PC-3 (cell line): ENCODE data around the gene GPR143. TPM values are rescaled to one million over a fixed set of nuclear protein-coding genes. Genes with fewer than 3 reads are reported as not detected.

Source experiments
- ATAC-seq: fragments of 200-7000 bp; cut with Tn5 transposase; 2 replicates; pipeline ENCODE4 v1.9.1; 2020; ENCODE audit warnings: mild to moderate bottlenecking, moderate library complexity
- BruUV-seq: library from RNA; stranded (reverse); fragments of 400-500 nt; replicated peaks from 2 replicates; lab custom pipeline; 2021; lab: Mats Ljungman, UMichigan
- CTCF ChIA-PET: fragments of 300-600 bp; sonication (Branson Sonifier 250); formaldehyde crosslinking; loops from one replicate; lab custom pipeline; 2022; ENCODE audit warnings: antibody characterized with exemption; lab: Charles Lee
- POLR2A ChIA-PET: fragments of 300-600 bp; sonication (Branson Sonifier 250); formaldehyde crosslinking; loops from one replicate; lab custom pipeline; 2022; ENCODE audit warnings: antibody characterized with exemption; ENCODE audit not compliant: unreplicated experiment; lab: Charles Lee
- DNase-seq: peaks from one replicate; pipeline ENCODE4 v3.0.0-alpha.2; 2015
- H2AFZ ChIP-seq: fragments of 300-600 bp; sonication (generic); 2 replicates; pipeline ENCODE4 v1.6.0; 2016; ENCODE audit warnings: antibody characterized with exemption, low read length
- H3F3A ChIP-seq: fragments of 300-600 bp; sonication (generic); one replicate; pipeline ENCODE4 v1.6.0; 2017; ENCODE audit warnings: antibody characterized with exemption, low read length, control low read depth, mild to moderate bottlenecking; ENCODE audit not compliant: unreplicated experiment
- H3K27ac ChIP-seq: fragments of 300-600 bp; sonication (generic); 2 replicates; pipeline ENCODE4 v1.5.1; 2016; ENCODE audit warnings: mild to moderate bottlenecking, low read length
- H3K27me3 ChIP-seq: fragments of 300-600 bp; sonication (generic); 2 replicates; pipeline ENCODE4 v1.6.1; 2016; ENCODE audit warnings: low read length, mixed read lengths
- H3K36me3 ChIP-seq: fragments of 300-600 bp; sonication (generic); 2 replicates; pipeline ENCODE4 v1.6.1; 2016; ENCODE audit warnings: low read depth, mixed run types, low read length, mixed read lengths
- H3K4me1 ChIP-seq: fragments of 300-600 bp; sonication (generic); 2 replicates; pipeline ENCODE4 v1.5.1; 2016; ENCODE audit warnings: low read length; ENCODE audit not compliant: insufficient read depth
- H3K4me2 ChIP-seq: fragments of 300-600 bp; sonication (generic); 2 replicates; pipeline ENCODE4 v1.6.0; 2016; ENCODE audit warnings: low read length
- H3K4me3 ChIP-seq: fragments of 300-600 bp; sonication (generic); 2 replicates; pipeline ENCODE4 v1.5.1; 2016; ENCODE audit warnings: mild to moderate bottlenecking, low read length, mixed read lengths
- H3K79me2 ChIP-seq: fragments of 300-600 bp; sonication (generic); 2 replicates; pipeline ENCODE4 v1.6.1; 2017; ENCODE audit warnings: low read length, mixed read lengths
- H3K9ac ChIP-seq: fragments of 300-600 bp; sonication (generic); 2 replicates; pipeline ENCODE4 v1.6.0; 2016; ENCODE audit warnings: mild to moderate bottlenecking, low read length
- H3K9me2 ChIP-seq: fragments of 300-600 bp; sonication (generic); replicated peaks from 2 replicates; pipeline ENCODE4 v1.6.1; 2016; ENCODE audit warnings: mixed run types, low read length, mixed read lengths
- H3K9me3 ChIP-seq: fragments of 300-600 bp; sonication (generic); 2 replicates; pipeline ENCODE4 v1.6.1; 2016; ENCODE audit warnings: low read length, mixed read lengths
- H4K20me1 ChIP-seq: fragments of 300-600 bp; sonication (generic); 2 replicates; pipeline ENCODE4 v1.6.1; 2016; ENCODE audit warnings: low read length, mixed read lengths
- CTCF ChIP-seq: fragments of 300-600 bp; sonication (generic); conservative IDR thresholded peaks from 2 replicates; pipeline ENCODE4 v1.5.1; 2017; ENCODE audit warnings: antibody characterized with exemption, low read depth, mild to moderate bottlenecking, low read length
- EZH2 ChIP-seq: fragments of 300-600 bp; sonication (generic); IDR thresholded peaks from one replicate; pipeline ENCODE4 v1.6.1; 2017; ENCODE audit warnings: antibody characterized with exemption, mild to moderate bottlenecking, low read length; ENCODE audit not compliant: unreplicated experiment
- EZH2phosphoT487 ChIP-seq: fragments of 300-600 bp; sonication (generic); IDR thresholded peaks from 2 replicates; pipeline ENCODE4 v1.6.1; 2018; ENCODE audit warnings: mild to moderate bottlenecking, antibody characterized with exemption, low read length, borderline replicate concordance
- intact Hi-C: fragments of 100-400 bp; cut with micrococcal nuclease; formaldehyde crosslinking; loops from 2 replicates; pipeline ENCODE4 v1.9.0; 2023
- total RNA-seq: library from RNA; depleted of rRNA; stranded (reverse); fragments of >200 nt; gene quantifications from 2 replicates; pipeline ENCODE4 v1.2.3, GENCODE V29; 2014

GPR143 gene
- total RNA-seq, 1 experiment from 2014 or later = 0.47 TPM

GRCh38 chrX:9758021-9758638 lies 7.5 kb downstream of the GPR143 start:
- Histone ChIP-seq H2AFZ (no peak overlapping the region), H3K9ac (no peak overlapping the region), H3K79me2 (no peaks in the 10 kb centered on the region), H3K4me1 (no peaks in the 10 kb centered on the region), H3K36me3 (no peaks in the 10 kb centered on the region), H3K27me3 (no peaks in the 10 kb centered on the region), H3K9me3 (no peaks in the 10 kb centered on the region), H3K4me2 (no peak overlapping the region), H4K20me1 (no peaks in the 10 kb centered on the region), H3K27ac (no peak overlapping the region), H3F3A (no peaks in the 10 kb centered on the region), H3K9me2 (no peaks in the 10 kb centered on the region), H3K4me3 (no peak overlapping the region)
- no TSS peak for BruUV-seq
- TF ChIP-seq CTCF (no peak), EZH2phosphoT487 (no peak), EZH2 (no peak)
- ChIA-PET POLR2A (no interaction called here), CTCF (no interaction called here)
- DNase-seq (no peak), ATAC-seq (no peak)
- intact Hi-C loops = no loop called here

DNA sequence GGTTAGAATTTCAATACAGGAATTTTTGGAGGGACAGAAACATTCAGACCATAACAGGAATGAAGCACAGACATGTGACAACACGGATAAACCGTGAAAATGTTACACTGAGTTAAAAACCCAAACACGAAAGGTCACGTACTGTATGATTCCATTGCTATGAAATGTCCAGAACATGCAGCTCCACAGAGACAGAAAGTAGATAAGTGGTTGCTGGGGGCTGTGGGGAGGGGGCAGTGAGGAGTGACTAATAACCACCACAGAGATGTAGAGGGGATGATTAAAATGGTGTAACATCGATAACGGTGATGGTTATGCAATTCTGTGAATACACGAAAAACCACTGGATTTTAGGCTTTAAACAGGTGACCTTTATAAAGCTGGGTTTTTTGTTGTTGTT lies 8.3 kb downstream of the GPR143 start:
- no peak for ATAC-seq
- intact Hi-C loops = no loop called here
- DNase-seq = no peak
- no peak overlapping the region for H3K27ac ChIP-seq
- H4K20me1 ChIP-seq = no peaks in the 10 kb centered on the region
- no peaks in the 10 kb centered on the region for H3K79me2 ChIP-seq
- no TSS peak for BruUV-seq
- H3F3A ChIP-seq = no peaks in the 10 kb centered on the region
- ChIA-PET CTCF (no interaction called here), POLR2A (no interaction called here)
- TF ChIP-seq EZH2 = no peak
- TF ChIP-seq EZH2phosphoT487 = no peak
- TF ChIP-seq CTCF = no peak
- no peaks in the 10 kb centered on the region for H3K36me3 ChIP-seq
- no peaks in the 10 kb centered on the region for H3K9me3 ChIP-seq
- no peaks in the 10 kb centered on the region for H3K4me1 ChIP-seq
- no peak overlapping the region for H3K9ac ChIP-seq
- no peaks in the 10 kb centered on the region for H3K27me3 ChIP-seq
- no peak overlapping the region for H3K4me3 ChIP-seq
- no peak overlapping the region for H3K4me2 ChIP-seq
- no peaks in the 10 kb centered on the region for H3K9me2 ChIP-seq
- no peak overlapping the region for H2AFZ ChIP-seq

DNA sequence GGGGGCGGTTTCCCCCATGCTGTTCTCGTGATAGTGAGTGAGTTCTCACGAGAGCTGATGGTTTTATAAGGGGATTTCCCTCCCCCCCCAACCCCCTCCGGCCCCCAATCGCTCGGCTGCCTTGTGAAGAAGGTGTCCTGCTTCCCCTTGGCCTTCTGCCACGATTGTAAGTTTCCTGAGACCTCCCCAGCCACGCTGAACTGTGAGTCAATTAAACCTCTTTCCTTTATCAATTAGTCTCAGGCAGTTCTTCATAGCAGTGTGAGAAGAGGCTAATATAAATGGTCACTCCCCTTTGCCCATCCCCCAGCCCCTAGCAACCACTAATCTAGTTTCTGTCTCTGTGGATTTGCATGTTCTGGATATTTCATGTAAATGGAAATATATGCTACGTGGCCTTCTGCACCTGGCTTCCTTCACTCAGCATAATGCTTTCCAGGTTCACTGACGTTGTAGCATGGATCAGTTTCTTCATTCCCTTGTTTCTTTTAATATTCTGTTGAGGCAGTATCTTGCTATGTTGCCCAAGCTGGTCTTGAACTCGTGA lies 16.4 kb downstream of the GPR143 start:
- H3K9me2 ChIP-seq = no peaks in the 10 kb centered on the region
- no peaks in the 10 kb centered on the region for H3F3A ChIP-seq
- H3K27ac ChIP-seq = no peak overlapping the region
- no peak for TF ChIP-seq CTCF
- TF ChIP-seq EZH2phosphoT487 = no peak
- TF ChIP-seq EZH2 = no peak
- no peaks in the 10 kb centered on the region for H4K20me1 ChIP-seq
- no peak overlapping the region for H3K4me3 ChIP-seq
- CTCF ChIA-PET = no interaction called here
- no peaks in the 10 kb centered on the region for H3K27me3 ChIP-seq
- ATAC-seq (no peak), DNase-seq (no peak)
- no peak overlapping the region for H3K9ac ChIP-seq
- no TSS peak for BruUV-seq
- no peaks in the 10 kb centered on the region for H3K9me3 ChIP-seq
- no peak overlapping the region for H3K4me2 ChIP-seq
- no peaks in the 10 kb centered on the region for H3K79me2 ChIP-seq
- peaks cover 8% of the 10 kb centered on the region; the same call in 1 of the 2 replicates for H3K4me1 ChIP-seq
- POLR2A ChIA-PET = no interaction called here
- H3K36me3 ChIP-seq = no peaks in the 10 kb centered on the region
- intact Hi-C loops = no loop called here
- no peak overlapping the region for H2AFZ ChIP-seq
